IPS-20b (cell line): ENCODE results near the gene C1QTNF4.

ENCODE experiments used
- H3K27ac ChIP-seq: one replicate; pipeline ENCODE4 v1.5.1; 2013; ENCODE audit warnings: low read length
- H3K27me3 ChIP-seq: 2 replicates; pipeline ENCODE4 v1.6.1; 2013; ENCODE audit warnings: mild to moderate bottlenecking, low read length, inconsistent platforms; ENCODE audit not compliant: insufficient read depth
- H3K36me3 ChIP-seq: 2 replicates; pipeline ENCODE4 v1.6.1; 2013; ENCODE audit warnings: low read depth, mild to moderate bottlenecking, inconsistent platforms, low read length, moderate library complexity; ENCODE audit not compliant: insufficient read depth
- H3K4me1 ChIP-seq: 2 replicates; pipeline ENCODE4 v1.6.1; 2013; ENCODE audit warnings: mild to moderate bottlenecking, control low read depth, inconsistent platforms, low read length, moderate library complexity; ENCODE audit not compliant: insufficient read depth
- H3K4me3 ChIP-seq: 2 replicates; pipeline ENCODE4 v1.5.1; 2013; ENCODE audit warnings: mild to moderate bottlenecking, low read length, inconsistent platforms
- H3K9ac ChIP-seq: 2 replicates; pipeline ENCODE4 v1.6.1; 2013; ENCODE audit warnings: low read depth, mild to moderate bottlenecking, inconsistent platforms, low read length, moderate library complexity
- H3K9me3 ChIP-seq: 2 replicates; pipeline ENCODE4 v1.6.1; 2013; ENCODE audit warnings: mild to moderate bottlenecking, low read depth, low read length, inconsistent platforms; ENCODE audit not compliant: insufficient read depth

The C1QTNF4 gene

DNA sequence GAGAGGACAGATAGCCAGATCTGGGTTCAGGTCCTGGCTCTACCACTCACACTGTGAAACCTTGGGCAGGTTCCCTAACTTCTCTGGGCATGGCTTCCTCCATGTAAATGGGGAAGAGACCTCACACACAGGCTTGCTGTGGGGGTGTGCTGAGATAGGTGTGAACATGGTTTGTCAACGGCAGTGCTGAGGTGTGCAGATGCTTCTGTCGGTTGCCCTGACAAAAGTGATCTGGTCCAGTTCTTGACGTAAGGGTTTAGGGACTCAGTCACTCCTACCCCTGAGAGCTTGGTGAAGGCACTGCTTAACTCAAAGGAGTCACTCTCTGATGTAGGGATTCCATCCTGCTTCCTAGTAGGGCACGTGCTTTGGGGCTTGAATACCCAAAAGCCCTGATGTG, 2.0 kb downstream of the C1QTNF4 start:
- peaks cover 42% of the 10 kb centered on the region for H3K27me3 ChIP-seq
- H3K27ac ChIP-seq: no peak overlapping the region
- no peak overlapping the region for H3K4me3 ChIP-seq
- peaks cover 8% of the 10 kb centered on the region; the same call in 1 of the 2 replicates for H3K4me1 ChIP-seq
- no peaks in the 10 kb centered on the region for H3K36me3 ChIP-seq
- H3K9ac ChIP-seq: no peak overlapping the region
- no peaks in the 10 kb centered on the region for H3K9me3 ChIP-seq

GRCh38 chr11:47591764-47592163, 2.4 kb downstream of the C1QTNF4 start:
- Histone ChIP-seq H3K9ac (no peak overlapping the region), H3K27ac (no peak overlapping the region), H3K4me3 (no peak overlapping the region), H3K36me3 (no peaks in the 10 kb centered on the region), H3K27me3 (peaks cover 42% of the 10 kb centered on the region), H3K9me3 (no peaks in the 10 kb centered on the region), H3K4me1 (peaks cover 8% of the 10 kb centered on the region; the same call in 1 of the 2 replicates)

DNA sequence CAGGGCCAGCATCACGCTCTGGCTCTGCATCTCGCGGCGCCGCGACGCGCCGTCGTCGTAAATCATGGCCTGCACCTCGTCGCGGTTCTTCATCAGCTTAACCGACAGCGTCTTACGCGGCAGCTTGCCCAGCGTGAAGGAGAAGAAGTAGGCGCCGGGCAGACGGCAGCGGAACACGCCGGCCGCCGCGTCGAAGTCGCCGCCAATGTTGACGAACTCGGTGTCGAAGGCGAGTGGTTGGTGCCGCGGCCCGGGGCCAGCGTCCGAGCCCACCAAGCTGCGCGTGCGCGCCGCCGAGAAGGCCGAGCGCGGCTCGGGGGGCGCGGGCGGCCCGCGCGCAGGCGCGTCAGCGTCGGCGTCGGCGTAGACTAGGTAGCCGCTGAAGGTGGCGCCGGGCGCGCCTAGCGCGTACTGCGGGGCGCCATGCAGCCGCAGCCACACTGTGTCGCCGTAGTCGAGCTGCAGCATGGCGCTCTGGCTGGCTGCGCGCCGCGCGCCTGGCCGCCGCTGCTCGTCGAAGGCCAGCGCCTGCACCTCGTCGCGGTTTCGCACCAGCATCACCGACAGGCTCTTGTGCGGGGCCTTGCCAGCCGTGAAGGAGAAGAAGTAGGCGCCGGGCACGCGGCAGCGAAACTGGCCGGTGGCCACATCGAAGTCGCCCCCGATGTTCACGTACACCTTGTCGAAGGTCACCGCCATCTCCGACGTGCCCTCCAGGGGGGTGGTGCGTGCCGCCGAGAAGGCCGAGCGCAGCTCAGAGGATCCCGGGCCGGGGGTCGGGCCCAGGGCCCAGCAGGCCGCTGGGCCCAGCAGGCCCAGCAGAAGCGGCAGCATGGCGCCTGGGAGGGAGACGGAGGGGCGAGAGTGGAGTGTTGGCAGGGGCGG, 4.0 kb downstream of the C1QTNF4 start:
- H3K27me3 ChIP-seq: peaks cover 34% of the 10 kb centered on the region
- no peak overlapping the region for H3K9ac ChIP-seq
- no peak overlapping the region for H3K27ac ChIP-seq
- no peak overlapping the region for H3K4me3 ChIP-seq
- no peaks in the 10 kb centered on the region; the same call in 1 of the 2 replicates for H3K36me3 ChIP-seq
- H3K4me1 ChIP-seq: peaks cover 8% of the 10 kb centered on the region; the same call in 1 of the 2 replicates
- H3K9me3 ChIP-seq: no peaks in the 10 kb centered on the region

DNA sequence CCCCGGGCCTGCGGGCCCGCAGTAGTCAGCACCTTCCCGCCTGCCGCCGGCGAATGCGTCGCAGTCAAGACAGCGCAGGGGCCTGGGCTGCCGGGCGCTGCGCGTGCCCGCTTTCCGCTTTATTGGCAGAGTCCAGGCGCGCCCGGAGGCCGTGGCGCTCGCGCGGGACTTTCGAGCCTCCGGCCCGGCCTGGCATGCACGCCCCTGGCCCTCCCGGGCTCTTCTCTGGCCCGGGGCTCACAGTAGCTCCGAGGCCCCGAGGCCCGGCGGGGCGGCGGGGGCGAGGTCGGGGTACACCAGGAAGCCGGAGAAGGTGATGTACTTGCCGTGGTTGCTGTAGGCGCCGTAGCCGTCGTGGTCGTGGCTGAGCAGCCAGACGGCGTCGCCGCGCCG, 4.6 kb downstream of the C1QTNF4 start:
- H3K4me3 ChIP-seq: no peak overlapping the region
- peaks cover 27% of the 10 kb centered on the region for H3K27me3 ChIP-seq
- no peak overlapping the region for H3K27ac ChIP-seq
- H3K4me1 ChIP-seq: peaks cover 6% of the 10 kb centered on the region; the same call in 1 of the 2 replicates
- no peaks in the 10 kb centered on the region; the same call in 1 of the 2 replicates for H3K36me3 ChIP-seq
- no peaks in the 10 kb centered on the region for H3K9me3 ChIP-seq
- no peak overlapping the region for H3K9ac ChIP-seq

DNA sequence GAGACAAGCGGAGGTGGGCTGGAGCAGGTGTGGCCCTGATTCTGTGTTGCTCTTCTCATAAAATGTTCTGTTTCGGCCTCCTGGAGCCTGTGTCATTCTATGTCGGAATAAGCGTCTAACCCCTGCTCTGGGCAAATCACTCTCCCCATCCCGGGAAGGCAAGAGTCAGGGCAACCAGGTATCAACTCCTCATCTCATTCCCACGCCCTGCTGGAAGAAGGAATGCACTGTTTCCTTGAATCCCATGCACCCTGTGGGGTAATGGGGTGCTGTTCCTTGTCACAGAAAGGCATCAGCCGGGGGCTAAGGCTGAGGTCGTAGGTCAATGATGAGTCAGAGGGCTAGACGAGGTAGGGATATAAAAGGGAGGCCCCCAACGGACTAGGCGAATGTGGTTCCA, 5.1 kb downstream of the C1QTNF4 start:
- Histone ChIP-seq H3K27ac (no peak overlapping the region), H3K27me3 (peaks cover 23% of the 10 kb centered on the region), H3K9me3 (no peaks in the 10 kb centered on the region), H3K4me1 (peaks cover 3% of the 10 kb centered on the region; the same call in 1 of the 2 replicates), H3K36me3 (peaks cover 5% of the 10 kb centered on the region), H3K4me3 (no peak overlapping the region), H3K9ac (no peak overlapping the region)

DNA sequence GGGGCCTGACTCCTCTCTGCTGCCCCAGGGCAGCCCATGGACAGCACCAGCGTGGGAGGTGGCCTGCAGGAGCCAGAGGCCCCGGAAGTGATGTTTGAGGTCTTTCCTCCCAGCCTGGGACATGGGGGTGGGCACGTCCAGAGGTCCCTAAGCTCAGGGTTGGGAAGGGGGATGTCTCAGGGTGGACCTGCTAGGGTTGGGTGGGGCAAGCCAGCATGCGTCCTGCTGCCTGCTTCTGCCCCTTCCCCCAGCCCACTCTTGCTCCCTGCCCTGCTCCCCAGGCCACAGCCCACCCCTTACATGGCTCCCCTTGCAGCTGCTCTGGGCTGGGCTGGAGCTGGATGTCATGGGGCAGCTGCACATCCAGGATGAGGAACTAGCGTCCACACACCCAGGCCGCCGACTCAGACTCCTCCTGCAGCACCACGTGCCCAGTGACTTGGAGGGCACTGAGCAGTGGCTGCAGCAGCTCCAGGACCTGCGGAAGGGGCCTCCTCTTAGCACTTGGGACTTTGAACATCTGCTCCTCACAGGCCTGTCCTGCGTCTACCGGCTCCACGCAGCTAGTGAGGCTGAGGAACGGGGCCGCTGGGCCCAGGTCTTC, 6.4 kb downstream of the C1QTNF4 start:
- no peak overlapping the region for H3K4me3 ChIP-seq
- H3K4me1 ChIP-seq: peaks cover 3% of the 10 kb centered on the region; the same call in 1 of the 2 replicates
- no peak overlapping the region for H3K9ac ChIP-seq
- H3K9me3 ChIP-seq: no peaks in the 10 kb centered on the region
- no peak overlapping the region for H3K27ac ChIP-seq
- H3K36me3 ChIP-seq: peaks cover 17% of the 10 kb centered on the region
- peaks cover 10% of the 10 kb centered on the region for H3K27me3 ChIP-seq

- Histone ChIP-seq H3K36me3 (peaks cover 24% of the 10 kb centered on the region), H3K9me3 (no peaks in the 10 kb centered on the region), H3K4me3 (no peak overlapping the region), H3K27ac (no peak overlapping the region), H3K4me1 (no peaks in the 10 kb centered on the region; the same call in 1 of the 2 replicates), H3K9ac (no peak overlapping the region), H3K27me3 (peaks cover 4% of the 10 kb centered on the region)
These were observed 7.0 kb downstream of the C1QTNF4 start for GRCh38 chr11:47587039-47587716.

DNA sequence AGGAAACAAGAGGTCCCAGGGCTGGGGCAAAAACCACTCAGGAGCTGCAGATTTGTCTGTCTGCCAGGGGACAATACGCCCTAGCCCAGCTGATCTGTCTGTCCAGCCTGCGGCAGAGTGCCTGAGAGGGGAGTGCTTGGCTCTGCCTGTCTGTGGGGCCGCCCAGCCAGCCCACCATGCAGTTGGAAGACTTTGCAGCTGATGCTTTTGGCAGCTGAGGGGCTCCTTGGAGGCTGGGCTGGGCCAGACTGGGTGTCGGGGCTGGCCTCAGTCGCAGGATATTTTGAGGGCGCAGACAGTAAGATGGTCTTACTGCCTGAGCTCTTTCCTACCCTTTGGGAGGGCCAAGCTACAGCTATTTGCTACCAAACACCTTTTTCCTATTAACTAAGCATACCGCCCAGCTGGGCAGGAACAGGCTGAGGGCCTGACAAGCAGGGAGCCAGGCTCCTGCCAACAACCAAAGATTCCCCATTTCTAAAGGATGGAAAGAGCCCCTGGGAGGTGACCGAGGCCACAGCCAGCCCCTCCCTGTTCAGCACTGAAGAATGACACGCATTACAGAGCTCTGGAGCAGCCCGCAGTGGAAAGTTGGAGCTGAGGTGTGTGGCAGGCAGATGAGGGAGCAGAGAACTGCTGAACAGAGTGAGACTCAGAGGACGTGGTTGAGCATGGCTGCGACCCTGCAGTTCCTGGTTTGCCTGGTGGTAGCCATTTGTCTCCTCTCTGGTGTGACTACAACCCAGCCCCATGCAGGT, 7.9 kb downstream of the C1QTNF4 start, which contains the start of gene FAM180B:
FAM180B (plus strand) TSS at position 581 of the 758 bp plus-strand sequence; CDS start at position 672, 91 bp downstream.
- Histone ChIP-seq H3K27me3 (no peaks in the 10 kb centered on the region), H3K9ac (no peak within 1 kb of the TSS), H3K4me3 (no peak within 1 kb of the TSS), H3K9me3 (no peaks in the 10 kb centered on the region), H3K4me1 (no peaks in the 10 kb centered on the region), H3K36me3 (peaks cover 33% of the 10 kb centered on the region), H3K27ac (no peak within 1 kb of the TSS)

- Histone ChIP-seq H3K36me3 (peaks cover 43% of the 10 kb centered on the region), H3K27ac (no peak overlapping the region), H3K27me3 (no peaks in the 10 kb centered on the region), H3K9me3 (no peaks in the 10 kb centered on the region), H3K4me1 (0 out of 2 replicates have a peak, but pooled peaks cover 3% of the 10 kb centered on the region), H3K4me3 (no peak overlapping the region), H3K9ac (no peak overlapping the region)
These were observed 10.4 kb downstream of the C1QTNF4 start for GRCh38 chr11:47583844-47584243.

DNA sequence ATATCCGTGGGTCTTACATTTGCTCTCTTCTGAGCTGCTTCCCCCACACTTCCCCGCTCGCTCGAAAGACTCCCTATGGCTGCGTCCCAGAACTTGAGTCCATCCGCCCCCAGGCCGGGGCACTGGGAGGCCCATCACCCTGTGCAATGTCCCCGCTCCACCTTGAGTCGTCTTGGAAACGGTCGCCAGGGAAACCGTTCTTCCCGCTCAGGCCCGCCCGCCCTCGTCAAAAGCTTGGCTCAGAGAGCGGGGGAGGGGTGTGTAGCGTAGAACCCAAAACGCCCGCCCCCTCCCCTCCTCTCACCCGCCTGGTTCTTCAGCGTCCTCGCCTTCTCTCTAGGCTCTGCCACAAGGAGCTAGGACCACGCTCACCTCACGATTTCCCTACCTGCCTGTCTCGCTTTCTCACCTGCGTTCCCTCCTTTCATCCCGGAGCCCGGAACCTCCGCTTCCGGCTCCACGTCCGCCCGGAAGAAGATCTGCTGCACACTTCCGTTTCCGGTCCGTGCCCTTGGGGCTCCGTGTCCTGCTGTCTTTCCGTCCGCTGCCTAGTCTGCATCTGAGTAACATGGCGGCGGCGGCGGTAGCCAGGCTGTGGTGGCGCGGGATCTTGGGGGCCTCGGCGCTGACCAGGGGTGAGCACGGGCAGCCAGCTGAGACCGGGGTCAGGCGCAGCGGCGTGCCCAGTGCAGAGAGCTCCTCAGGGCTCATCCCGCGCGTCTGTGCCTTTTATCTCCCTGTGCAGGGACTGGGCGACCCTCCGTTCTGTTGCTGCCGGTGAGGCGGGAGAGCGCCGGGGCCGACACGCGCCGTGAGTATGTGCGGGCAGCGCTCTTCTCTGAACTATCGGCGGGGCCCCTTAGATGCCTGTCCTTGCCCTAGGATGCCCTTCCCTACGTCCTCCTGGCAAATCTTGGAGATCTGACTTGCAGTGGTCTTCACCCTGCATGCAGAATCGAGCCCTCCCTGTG, 15.4 kb downstream of the C1QTNF4 start, which contains the start of the genes KBTBD4 and NDUFS3:
KBTBD4 (minus strand) TSS at position 447 of the 971 bp plus-strand sequence; CDS start at position 428, 19 bp downstream.
NDUFS3 (plus strand) TSS at position 551 of the 971 bp plus-strand sequence; CDS start at position 569, 18 bp downstream.
- Histone ChIP-seq H3K9me3 (no peaks in the 10 kb centered on the region), H3K27me3 (no peaks in the 10 kb centered on the region), H3K27ac (peak within 1 kb of the TSS; percentile 95), H3K4me1 (peaks cover 7% of the 10 kb centered on the region; the same call in 1 of the 2 replicates), H3K36me3 (peaks cover 61% of the 10 kb centered on the region), H3K4me3 (peak within 1 kb of the TSS; percentile 98), H3K9ac (peak within 1 kb of the TSS; percentile 98)
